Ovary (tissue), 3 donors: Measurements from ENCODE around the gene TAF11L9.
"Not testable (repeated sequence)": the region's sequence is repeated elsewhere in the genome, so short reads cannot be mapped to it uniquely, and the experiment has no call there.

Source experiments
- EP300 ChIP-seq: sonication (generic); formaldehyde crosslinking; IDR thresholded peaks from one replicate; pipeline ENCODE4 v1.6.1; 2017; ENCODE audit warnings: antibody characterized with exemption
- TF ChIP-seq, protein P1 (sequence below), 3 donors: fragments of 450-650 bp in 2 of 3; fragments of 200-600 bp in 1 of 3; IDR thresholded peaks; one replicate each; pipeline versions ENCODE4 v1.5.1 to v1.8.0; 2016 to 2022; ENCODE audit warnings: antibody characterized with exemption in 3 of 3, mild to moderate bottlenecking in 1 of 3
- donor health status: DM: no; HTN: no; CAD: no.

DNA sequence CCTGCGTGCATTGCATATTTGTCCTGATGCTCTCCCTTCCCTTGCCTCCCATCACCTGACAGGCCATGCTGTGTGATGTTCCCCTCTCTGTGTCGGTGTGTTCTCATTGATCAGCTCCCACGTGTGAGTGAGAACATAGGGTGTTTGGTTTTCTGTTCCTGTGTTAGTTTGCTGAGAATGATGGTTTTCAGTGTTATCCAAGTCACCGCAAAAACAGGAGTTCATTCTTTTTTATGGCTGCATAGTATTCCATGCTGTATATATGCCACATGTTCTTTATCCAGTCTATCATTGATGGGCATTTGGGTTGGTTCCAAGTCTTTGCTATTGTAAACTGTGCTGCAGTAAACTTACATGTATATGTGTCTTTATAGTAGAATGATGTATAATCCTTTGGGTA is 13.3 kb upstream of the TAF11L9 start:
- TF ChIP-seq, protein P1, sequence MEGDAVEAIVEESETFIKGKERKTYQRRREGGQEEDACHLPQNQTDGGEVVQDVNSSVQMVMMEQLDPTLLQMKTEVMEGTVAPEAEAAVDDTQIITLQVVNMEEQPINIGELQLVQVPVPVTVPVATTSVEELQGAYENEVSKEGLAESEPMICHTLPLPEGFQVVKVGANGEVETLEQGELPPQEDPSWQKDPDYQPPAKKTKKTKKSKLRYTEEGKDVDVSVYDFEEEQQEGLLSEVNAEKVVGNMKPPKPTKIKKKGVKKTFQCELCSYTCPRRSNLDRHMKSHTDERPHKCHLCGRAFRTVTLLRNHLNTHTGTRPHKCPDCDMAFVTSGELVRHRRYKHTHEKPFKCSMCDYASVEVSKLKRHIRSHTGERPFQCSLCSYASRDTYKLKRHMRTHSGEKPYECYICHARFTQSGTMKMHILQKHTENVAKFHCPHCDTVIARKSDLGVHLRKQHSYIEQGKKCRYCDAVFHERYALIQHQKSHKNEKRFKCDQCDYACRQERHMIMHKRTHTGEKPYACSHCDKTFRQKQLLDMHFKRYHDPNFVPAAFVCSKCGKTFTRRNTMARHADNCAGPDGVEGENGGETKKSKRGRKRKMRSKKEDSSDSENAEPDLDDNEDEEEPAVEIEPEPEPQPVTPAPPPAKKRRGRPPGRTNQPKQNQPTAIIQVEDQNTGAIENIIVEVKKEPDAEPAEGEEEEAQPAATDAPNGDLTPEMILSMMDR (IDR thresholded peaks at IDR 0.05) = not testable (repeated sequence)
- TF ChIP-seq EP300 = not testable (repeated sequence)
